Fibroblast of peridontal ligament (primary cell): ENCODE results near the gene UFSP1.

ENCODE experiments used
- DNase-seq: peaks from one replicate; pipeline ENCODE4 v3.0.0-alpha.2; 2010; ENCODE audit errors: extremely low read depth

UFSP1 gene

GRCh38 chr7:100882201-100882600 is 7.3 kb downstream of the UFSP1 start:
- DNase-seq, result no peak

GRCh38 chr7:100881136-100881535 is 8.4 kb downstream of the UFSP1 start:
- no peak for DNase-seq

GRCh38 chr7:100880645-100881044 is 8.9 kb downstream of the UFSP1 start:
- DNase-seq, result no peak

- DNase-seq, result no peak
These were observed 9.7 kb downstream of the UFSP1 start for GRCh38 chr7:100879685-100880261.

- DNase-seq, result no peak
These were observed 10.8 kb downstream of the UFSP1 start for GRCh38 chr7:100878685-100879084.

- no peak for DNase-seq
These were observed 11.5 kb downstream of the UFSP1 start for GRCh38 chr7:100878013-100878412.

- peak; percentile 14 for DNase-seq
These were observed 14.2 kb downstream of the UFSP1 start for GRCh38 chr7:100875356-100875751.

GRCh38 chr7:100874577-100875355 is 14.7 kb downstream of the UFSP1 start, which contains the start of gene SRRT:
Gene SRRT (plus strand): TSS chr7:100875103. CDS start chr7:100875591, 488 bp downstream.
- peak; percentile 97 for DNase-seq

- DNase-seq, result no peak
These were observed 15.3 kb downstream of the UFSP1 start for GRCh38 chr7:100874300-100874576.

GRCh38 chr7:100873599-100874299 is 15.8 kb downstream of the UFSP1 start:
- DNase-seq, result no peak

GRCh38 chr7:100867776-100868485 is 21.6 kb downstream of the UFSP1 start:
- no peak for DNase-seq

GRCh38 chr7:100867040-100867775 is 22.3 kb downstream of the UFSP1 start, which contains the start of gene TRIP6:
Gene TRIP6 (plus strand): TSS chr7:100867387. CDS start chr7:100867498, 111 bp downstream.
- peak; percentile 96 for DNase-seq

- no peak for DNase-seq
These were observed 22.8 kb downstream of the UFSP1 start for GRCh38 chr7:100866729-100867039.

GRCh38 chr7:100865938-100866728 is 23.4 kb downstream of the UFSP1 start:
- no peak for DNase-seq

GRCh38 chr7:100865372-100865911 is 24.1 kb downstream of the UFSP1 start:
- DNase-seq, result no peak

- DNase-seq, result no peak
These were observed 25.2 kb downstream of the UFSP1 start for GRCh38 chr7:100864263-100864845.

GRCh38 chr7:100863406-100863950 is 26.0 kb downstream of the UFSP1 start:
- DNase-seq, result peak; percentile 42

GRCh38 chr7:100861616-100861985 is 27.9 kb downstream of the UFSP1 start:
- no peak for DNase-seq

- no peak for DNase-seq
These were observed 28.6 kb downstream of the UFSP1 start for GRCh38 chr7:100860702-100861615.
